HG02973 (cell line): Measurements from ENCODE around the gene OR8B3.

Experiments
- ATAC-seq: cut with Tn5 transposase; IDR thresholded peaks from one replicate; pipeline ENCODE4 v1.9.1; 2021; ENCODE audit warnings: moderate library complexity; ENCODE audit not compliant: unreplicated experiment

OR8B3 gene

DNA sequence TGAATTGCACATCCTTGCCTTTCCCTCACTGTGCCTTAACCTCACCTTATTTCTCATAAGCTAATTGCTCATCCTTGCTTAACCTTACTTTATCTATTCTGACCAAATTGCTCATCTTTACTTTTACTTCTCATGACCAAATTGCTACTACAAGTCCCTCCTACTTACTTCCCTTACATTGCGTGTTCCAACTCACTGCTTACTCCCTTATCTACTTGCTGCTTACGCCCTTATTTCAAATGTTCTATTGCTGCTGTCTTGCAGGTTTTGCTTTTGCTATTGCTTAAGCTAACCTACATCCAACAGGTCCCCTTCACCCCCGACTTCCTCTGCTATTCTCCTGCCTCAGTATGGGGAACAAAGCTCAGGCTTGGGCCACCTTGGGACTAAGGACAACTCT lies 22.5 kb downstream of the OR8B3 start:
- no peak for ATAC-seq

DNA sequence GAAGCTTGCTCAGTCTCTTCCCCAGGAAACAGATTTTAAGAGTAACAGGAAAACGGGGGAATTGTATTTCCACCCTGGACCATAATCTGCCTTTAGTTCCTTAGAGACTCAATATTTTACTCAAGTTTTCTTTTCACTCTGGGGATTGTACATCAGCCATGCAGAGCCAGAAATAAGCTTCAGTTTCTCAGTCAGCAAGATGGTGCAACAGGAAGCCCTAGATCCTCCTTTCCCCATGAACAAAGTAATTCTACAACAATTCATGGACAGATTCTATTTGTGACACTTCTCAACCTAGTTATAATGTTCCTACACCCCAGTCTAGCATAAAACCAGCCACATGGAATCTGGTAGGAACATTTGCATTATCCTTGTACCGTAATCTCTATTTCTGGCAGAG lies 39.3 kb downstream of the OR8B3 start:
- ATAC-seq, result no peak

DNA sequence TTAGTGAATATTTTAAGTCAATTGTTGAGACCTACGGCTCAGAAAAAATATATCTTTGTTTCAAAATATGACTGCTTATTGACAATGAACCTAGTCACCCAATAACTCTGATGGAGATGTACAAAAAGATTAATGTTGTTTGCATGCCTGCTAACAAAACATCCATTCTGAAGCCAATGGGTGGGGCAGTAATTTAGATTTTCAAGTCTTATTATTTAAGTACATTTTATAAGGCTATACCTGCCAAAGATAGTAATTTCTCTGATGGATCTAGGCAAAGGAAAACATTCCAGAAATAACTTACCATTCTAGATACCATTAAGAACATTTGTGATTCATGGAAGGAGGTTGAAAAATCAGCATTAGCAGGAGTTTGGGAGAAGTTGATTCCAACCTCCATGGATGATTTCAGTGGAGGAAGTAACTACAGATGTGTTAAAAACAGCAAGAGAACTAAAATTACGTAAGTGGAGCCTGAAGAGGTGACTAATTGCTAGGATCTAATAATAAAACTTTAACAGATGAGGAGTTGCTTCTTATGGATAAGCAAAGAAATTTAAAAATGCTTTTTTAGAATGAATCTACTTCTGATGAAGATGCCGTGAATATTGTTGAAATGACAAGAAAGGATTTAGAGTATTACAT lies 52.4 kb downstream of the OR8B3 start:
- ATAC-seq, result no peak
